ENCODE results near the gene NSUN5.
A peak's percentile ranks its signal among the peaks of the same experiment; 100 is the strongest.
"Not testable (repeated sequence)": the region's sequence is repeated elsewhere in the genome, so short reads cannot be mapped to it uniquely, and the experiment has no call there.

NSUN5 gene

GRCh38 chr7:73325424-73325823 lies 16.8 kb upstream of the NSUN5 start:
- not testable (repeated sequence) for DNase-seq (ENCODE audit: low spot score)

GRCh38 chr7:73324081-73324845 lies 15.6 kb upstream of the NSUN5 start:
- peak; percentile 77 for DNase-seq (ENCODE audit: low spot score)

GRCh38 chr7:73323434-73324080 lies 14.9 kb upstream of the NSUN5 start:
- not testable (repeated sequence) for DNase-seq (ENCODE audit: low spot score)

- not testable (repeated sequence) for DNase-seq (ENCODE audit: low spot score)
These were observed 11.4 kb upstream of the NSUN5 start for GRCh38 chr7:73320009-73320408.

- DNase-seq (ENCODE audit: low spot score): not testable (repeated sequence)
These were observed 10.9 kb upstream of the NSUN5 start for GRCh38 chr7:73319541-73319940.

GRCh38 chr7:73318656-73319204 lies 10.1 kb upstream of the NSUN5 start:
- not testable (repeated sequence) for DNase-seq (ENCODE audit: low spot score)

GRCh38 chr7:73316521-73316920 lies 7.9 kb upstream of the NSUN5 start:
- no peak for DNase-seq (ENCODE audit: low spot score)

GRCh38 chr7:73314271-73314670 lies 5.6 kb upstream of the NSUN5 start:
- no peak for DNase-seq (ENCODE audit: low spot score)

GRCh38 chr7:73313521-73313906 lies 4.9 kb upstream of the NSUN5 start:
- no peak for DNase-seq (ENCODE audit: low spot score)

- DNase-seq (ENCODE audit: low spot score): no peak
These were observed 4.3 kb upstream of the NSUN5 start for GRCh38 chr7:73312831-73313520.

- not testable (repeated sequence) for DNase-seq (ENCODE audit: low spot score)
These were observed 2.8 kb upstream of the NSUN5 start for GRCh38 chr7:73311421-73311820.

- DNase-seq (ENCODE audit: low spot score): peak; percentile 54
These were observed 457 bp downstream of the NSUN5 start for GRCh38 chr7:73308074-73308664.

- DNase-seq (ENCODE audit: low spot score): no peak
These were observed 1.2 kb downstream of the NSUN5 start for GRCh38 chr7:73307436-73307835.

GRCh38 chr7:73304612-73305387 lies 3.8 kb downstream of the NSUN5 start:
- not testable (repeated sequence) for DNase-seq (ENCODE audit: low spot score)

GRCh38 chr7:73304071-73304470 lies 4.6 kb downstream of the NSUN5 start:
- no peak for DNase-seq (ENCODE audit: low spot score)

- DNase-seq (ENCODE audit: low spot score): no peak
These were observed 5.1 kb downstream of the NSUN5 start for GRCh38 chr7:73303546-73303945.

- not testable (repeated sequence) for DNase-seq (ENCODE audit: low spot score)
These were observed 5.8 kb downstream of the NSUN5 start for GRCh38 chr7:73302846-73303245.

GRCh38 chr7:73301108-73301507 lies 7.5 kb downstream of the NSUN5 start:
- not testable (repeated sequence) for DNase-seq (ENCODE audit: low spot score)

- not testable (repeated sequence) for DNase-seq (ENCODE audit: low spot score)
These were observed 8.8 kb downstream of the NSUN5 start for GRCh38 chr7:73299812-73300211.

- not testable (repeated sequence) for DNase-seq (ENCODE audit: low spot score)
These were observed 10.9 kb downstream of the NSUN5 start for GRCh38 chr7:73297706-73298105.

- DNase-seq (ENCODE audit: low spot score): not testable (repeated sequence)
These were observed 11.4 kb downstream of the NSUN5 start for GRCh38 chr7:73297235-73297634.

Data from HuH-7.5 (cell line).